IPS-NIHi11 (cell line): ENCODE measurements around the gene GSTK1.
"Not testable (repeated sequence)": the region's sequence is repeated elsewhere in the genome, so short reads cannot be mapped to it uniquely, and the experiment has no call there.

Experiments
- DNase-seq: peaks from one replicate; pipeline ENCODE4 v3.0.0; 2012; ENCODE audit warnings: mixed read lengths, low spot score

GSTK1 gene

DNA sequence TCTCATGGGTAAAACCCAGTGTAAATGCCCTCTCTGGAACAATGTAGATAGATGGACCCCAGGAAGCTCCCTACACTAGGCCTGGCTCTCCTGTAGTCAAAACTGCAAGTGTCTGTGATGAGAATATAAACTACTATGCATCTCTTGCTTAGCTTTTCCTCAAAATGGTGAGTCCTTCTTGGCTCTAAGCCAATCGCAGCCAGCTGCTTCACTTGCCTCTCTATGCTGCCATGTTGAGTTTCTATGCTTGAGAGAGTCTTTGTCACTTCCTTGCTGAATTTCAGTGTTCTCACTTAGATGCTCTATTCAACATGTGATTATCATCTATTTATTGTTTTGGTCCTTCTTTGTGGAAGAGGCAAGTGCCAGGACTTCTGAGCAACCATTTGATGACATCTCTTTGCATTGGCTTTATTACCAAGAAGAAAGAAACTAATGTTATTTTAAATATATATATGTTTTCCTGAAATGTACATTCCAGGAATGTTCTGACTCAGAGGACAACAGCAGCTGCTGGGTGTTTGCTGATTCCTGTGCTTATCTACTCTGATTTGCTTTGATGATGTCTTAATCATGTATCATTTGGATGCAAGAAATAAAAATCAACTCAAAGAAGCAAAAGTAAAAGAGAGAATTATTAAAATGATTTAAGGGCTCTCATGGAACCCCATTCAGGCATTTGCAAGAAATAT lies 24.8 kb upstream of the GSTK1 start:
- no peak for DNase-seq

DNA sequence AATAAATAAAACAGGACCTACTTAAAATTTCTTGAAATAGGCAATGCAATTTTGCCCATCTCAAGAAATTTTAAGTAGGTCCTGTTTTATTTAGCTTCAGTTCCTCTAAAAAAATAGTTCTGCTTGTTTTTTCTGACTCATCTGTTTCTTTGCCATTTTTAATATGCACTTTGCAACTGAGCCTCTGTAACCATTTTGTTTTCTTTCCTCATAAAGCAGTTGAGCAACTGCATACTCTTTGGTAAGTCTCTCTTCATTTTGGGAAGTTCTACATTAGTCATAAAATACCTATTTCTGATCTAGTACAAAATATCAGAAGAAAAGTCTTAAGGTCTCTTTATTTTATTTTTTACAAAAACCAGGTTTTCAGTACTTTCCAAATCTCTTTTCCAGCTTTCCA lies 23.4 kb upstream of the GSTK1 start:
- no peak for DNase-seq

DNA sequence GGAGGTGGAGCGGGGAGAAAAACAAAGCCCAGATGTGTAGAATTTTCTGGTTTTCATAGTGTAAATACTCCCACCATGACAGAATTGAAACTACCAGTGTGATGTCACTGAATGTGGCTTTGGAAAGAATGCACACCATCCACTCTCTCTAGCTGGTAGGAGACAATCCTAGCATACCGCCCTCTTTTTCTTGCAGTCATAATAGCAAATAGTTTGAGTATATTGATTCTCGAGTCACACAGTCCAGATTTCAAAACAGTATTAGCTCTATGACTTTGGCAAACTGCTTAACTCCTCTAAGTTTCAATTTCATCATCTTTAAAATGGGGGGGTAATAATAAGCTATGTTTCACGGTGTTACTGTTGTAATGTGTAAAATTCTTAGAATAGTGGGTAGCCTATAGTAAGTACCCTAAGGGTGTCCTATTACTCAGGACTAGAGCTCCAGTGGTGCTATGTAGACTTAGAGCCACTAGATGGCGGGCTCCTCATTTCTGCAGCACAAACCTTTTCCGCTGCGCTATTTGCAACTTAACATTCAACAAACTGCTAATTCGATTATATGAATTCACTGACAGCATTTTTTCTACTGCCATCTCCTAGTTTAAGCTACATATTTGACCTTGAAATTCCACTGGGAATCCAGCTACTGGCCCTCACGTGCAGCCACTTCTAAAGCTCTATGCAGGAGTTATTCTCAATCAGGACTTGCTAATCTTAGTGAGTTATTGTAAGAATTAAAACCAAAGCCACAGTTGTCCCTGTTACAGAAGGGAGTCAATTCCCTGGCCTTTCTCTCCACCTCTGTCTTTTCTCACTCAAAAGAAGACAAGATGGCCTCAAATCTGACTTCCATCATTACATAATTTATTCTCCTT lies 22.7 kb upstream of the GSTK1 start:
- peak; percentile 73 for DNase-seq

DNA sequence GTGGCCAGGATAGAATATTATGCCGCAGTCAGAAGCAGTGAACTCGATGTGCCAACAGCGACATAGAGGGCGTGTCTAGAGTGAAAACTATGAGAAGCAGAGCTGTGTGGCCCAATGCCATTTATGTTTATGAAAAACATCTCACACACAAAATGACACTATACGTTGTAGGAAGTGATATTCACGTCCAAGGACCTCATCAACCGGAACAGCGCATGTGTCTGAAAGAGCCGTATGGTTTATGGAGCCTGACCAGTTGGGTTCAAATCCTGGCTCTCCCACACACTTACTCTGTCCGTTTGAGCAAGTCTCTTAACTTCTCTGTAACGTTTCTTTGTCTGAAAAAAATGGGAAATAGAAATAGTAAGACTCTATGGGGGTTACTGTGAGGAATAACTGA lies 20.9 kb upstream of the GSTK1 start:
- DNase-seq = no peak

DNA sequence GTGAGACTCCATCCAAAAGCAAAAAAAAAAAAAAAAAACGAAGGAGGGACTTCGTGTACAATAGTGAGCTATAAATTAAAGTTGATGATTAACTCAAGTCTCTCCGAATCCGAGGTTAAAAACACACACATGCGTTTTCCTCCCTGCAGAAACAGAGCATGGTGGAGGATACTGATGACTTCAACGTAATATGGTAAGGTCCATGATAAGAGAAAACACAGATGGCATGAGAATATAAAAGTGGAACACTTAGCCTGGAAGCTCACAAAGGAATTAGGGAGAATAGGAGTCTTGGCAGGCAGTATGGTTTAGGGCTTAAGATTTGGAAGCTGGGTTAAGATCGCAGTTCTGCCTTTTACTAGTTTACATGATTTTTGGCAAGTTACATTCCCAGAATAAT lies 20.1 kb upstream of the GSTK1 start:
- no peak for DNase-seq

DNA sequence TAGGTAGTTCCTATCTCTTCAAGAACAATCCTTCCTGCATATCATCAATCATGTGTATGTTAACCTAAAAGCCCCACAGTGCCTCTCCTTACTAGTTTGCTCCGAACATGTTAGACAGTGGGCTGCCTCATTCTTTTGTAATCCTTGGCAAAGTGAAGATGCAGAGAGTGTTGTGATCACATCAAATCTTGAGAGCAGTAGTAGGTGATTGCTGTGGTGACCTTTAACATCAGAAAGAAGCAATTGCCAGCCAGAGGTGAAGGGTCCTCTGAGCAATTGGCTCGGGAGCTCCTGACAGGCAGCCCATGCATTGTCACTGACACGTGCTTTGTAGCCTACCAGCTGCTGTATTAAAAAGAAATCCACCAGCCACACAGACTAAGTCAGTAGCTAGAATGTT lies 19.6 kb upstream of the GSTK1 start:
- DNase-seq = no peak

DNA sequence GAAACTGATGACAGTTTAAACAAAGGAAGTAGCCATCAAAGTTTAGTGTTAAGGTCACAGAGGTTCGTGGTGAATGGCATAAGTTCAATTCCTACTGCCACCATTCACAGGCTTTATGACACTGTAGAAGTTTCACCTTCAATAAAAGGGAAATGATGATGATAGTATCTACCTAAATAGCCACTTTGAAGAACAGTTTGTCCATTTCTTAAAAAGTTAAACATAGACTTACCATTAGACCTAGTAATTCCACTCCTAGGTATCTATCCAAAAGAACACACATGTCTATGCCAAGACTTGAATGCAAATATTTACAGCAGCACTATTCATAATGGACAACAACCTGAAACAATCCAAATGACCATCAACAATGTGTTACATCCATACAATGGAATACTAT lies 18.9 kb upstream of the GSTK1 start:
- DNase-seq = no peak

DNA sequence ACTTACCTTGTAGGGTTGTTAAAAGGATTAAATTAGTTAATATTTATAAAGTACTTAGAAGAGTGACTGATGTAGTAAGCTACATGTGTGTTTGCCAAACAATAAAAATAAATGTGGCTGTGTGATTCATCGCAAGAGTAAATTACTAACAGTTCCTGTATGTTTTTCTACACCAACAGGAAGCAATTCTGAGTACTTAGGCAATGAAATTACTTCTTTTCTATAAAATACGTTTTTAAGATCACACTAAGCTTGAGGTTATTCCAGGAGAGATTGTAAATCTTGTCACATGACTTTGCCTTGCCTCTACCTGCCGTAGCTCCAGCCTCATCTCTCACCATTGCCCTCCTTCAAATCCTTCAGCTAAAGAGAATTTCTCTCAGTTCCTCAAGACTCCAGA lies 18.1 kb upstream of the GSTK1 start:
- no peak for DNase-seq

DNA sequence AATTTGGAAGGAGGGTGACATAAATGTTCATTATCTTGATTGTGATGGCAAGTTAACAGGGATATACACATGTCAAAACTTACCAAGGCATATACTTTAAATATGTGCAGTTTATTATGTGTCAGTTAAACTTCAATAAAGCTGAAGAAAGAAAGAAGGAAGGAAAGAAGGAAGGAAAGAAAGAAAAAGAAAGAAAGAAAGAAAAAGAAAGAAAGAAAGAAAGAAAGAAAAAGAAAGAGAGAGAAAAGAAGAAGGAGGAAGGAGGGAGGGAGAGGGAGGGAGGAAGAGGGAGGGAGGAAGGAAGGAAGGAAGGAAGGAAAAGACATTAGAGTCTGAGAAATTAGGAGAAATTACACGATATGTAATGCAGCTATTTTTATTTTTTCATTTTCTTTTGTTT lies 15.9 kb upstream of the GSTK1 start:
- no peak for DNase-seq

DNA sequence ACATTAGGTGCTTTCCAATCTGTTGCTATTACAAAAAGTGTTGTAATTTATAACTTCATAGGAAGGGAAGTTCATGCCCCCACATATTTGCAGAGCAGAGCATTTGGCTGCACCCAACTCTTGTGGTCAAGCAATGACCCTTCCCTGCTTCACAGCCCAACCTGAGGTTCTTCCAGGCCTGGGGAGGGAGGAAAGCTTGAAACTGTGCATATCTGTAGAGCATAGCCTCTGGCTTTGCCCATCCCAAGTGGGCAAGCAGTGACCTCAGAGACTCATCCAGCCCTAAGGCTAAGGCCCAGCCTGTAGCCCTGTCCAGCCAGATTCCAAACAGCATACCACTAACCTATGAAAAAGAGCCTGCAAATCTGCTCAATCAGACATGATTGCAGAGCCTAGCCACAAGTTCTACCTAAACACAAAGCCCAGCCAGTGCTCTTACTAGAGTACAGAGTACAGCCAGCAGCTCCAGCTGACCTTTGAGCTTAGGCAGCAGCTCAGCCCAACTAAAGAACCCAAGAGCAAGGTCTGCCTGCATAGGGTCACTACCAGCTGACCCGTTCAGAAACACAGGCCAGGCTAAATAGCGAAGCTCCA lies 14.4 kb upstream of the GSTK1 start:
- DNase-seq = no peak

DNA sequence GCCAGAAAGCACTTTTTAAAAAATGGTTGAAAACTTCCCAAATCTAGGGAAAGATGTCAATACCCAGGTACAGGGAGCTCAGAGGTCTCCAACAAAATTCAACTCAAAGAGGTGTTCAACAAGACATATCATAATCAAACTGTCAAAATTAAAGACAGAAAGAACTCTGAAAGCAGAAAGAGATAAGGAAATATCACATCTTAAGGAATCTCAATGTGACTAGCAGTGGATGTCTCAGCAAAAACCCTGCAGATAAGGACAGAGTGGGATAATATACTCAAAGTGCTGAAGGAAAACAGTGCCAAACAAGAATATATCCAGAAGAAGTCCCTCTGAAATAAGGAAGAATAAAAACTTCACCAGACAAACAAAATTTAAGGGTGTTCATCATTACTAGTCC lies 13.0 kb upstream of the GSTK1 start:
- DNase-seq = no peak

DNA sequence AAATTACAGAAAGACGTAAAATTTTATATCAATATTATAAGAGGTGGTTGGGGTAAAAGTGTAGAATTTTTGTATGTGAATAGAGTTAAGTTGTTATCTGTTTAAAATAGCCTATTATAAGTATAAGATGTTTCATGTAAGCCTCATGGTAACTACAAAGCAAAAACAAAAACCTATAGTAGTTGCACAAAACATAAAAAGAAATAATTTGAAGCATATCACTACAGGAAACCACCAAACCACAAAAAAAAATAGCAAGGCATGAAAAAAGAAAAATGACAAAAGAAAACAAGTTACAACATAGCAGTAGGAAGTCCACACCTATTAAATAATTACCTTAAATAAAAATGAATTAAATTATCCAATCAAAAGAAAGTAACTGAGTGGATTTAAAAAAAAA lies 12.4 kb upstream of the GSTK1 start:
- DNase-seq = no peak

DNA sequence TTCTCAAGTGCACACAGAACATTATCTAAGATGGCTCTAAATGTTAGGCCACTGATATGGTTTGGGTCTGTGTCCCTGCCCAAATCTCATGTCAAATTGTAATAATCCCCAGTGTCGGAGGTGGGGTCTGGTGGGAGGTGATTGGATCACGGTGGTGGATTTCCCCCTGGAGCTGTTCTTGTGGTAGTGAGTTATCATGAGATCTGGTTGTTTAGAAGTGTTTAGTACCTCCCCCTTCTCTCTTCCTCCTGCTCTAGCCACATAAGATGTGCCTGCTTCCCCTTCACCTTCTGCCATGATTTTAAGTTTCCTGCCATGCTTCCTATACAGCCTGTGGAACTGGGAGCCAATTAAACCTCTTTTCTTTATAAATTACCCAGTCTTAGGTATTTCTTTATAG lies 11.2 kb upstream of the GSTK1 start:
- DNase-seq = no peak

DNA sequence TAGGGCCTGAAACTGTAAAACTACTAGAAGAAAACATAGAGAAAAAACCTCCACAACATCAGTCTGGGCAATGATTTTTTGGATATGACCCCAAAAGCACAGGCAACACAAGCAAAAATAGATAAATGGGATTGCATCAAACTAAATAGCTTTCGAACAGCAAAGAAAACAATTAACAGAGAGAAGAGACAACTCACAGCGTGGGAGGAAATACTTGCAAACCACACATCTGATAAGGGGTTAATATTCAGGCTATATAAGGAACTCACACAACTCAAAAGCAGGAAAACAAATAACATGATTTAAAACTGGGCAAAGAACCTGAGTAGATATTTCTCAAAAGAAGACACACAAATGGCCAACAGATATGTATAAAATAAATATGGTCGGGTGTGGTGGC lies 7.7 kb upstream of the GSTK1 start:
- no peak for DNase-seq

DNA sequence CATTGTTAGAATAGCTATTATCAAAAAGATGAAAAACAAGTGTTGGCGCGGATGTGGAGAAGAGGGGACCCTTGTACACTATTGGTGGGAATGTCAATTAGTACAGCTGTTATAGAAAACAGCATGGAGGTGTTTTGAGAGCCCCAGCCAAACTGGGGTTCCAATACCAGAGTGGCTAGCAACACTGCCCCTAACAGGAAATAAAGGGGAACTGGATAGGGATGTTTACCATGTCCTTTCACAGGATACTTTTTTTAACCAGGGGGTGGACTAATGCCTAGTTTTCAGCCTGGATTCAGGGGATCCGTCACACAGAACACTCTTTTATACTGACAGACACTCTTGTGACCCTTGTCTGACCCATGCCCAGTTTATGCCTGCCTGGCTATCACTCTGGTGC lies 6.9 kb upstream of the GSTK1 start:
- peak; percentile 39 for DNase-seq

DNA sequence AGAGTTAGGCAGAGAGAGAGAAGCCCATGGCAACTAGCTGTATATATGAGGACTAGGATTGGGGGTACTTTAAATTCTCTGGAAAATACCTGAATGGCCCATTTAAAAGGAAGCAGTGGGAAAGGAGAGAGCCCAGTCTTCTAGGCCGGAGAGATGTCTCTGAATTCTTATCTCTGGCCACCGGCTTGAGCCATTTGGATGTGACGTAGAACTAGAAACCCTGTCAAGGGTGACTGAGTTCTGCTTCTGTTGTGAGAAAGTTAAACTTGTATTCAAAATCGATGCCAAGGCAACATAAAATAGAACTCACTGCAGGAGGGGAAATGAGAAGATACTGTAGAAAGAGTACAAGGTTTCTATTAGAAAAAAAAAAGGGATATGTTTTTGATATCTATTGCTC lies 6.3 kb upstream of the GSTK1 start:
- no peak for DNase-seq

DNA sequence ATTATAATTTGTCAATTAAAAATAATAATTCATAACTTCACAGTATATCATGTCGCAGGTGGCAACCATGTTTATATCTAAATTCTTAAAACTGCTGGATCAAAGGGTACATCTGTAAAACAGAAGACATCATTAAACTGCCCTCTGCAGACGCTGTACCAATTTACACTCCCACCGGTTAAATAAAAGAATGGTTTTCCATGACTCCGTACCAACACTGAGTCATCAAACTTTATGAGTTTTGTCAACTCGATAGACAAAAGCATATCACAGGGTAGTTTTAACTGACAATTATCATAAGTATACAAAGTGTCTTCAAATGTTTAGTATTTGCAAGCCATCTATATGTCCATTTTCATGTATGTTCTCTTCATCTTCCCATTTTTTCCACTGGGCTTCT lies 5.7 kb upstream of the GSTK1 start:
- no peak for DNase-seq

DNA sequence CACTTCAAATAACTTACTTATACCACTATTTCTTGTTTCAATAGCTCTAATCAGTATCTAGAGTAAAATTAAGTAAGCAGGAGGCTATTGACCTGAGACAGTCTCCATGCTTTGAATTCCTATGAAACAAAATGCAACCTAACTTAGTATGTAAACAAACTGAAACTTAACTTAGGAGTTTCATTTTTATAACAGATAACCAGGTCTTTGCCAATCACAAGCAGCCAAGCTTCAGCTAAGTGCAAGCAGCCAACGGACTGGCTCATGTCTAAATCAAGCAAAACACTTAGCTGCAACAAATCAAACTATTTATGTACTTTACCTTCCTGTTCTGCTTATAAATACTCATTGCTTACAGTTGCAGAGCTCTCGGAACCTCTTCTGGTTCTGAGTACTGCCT lies 4.4 kb upstream of the GSTK1 start:
- no peak for DNase-seq

DNA sequence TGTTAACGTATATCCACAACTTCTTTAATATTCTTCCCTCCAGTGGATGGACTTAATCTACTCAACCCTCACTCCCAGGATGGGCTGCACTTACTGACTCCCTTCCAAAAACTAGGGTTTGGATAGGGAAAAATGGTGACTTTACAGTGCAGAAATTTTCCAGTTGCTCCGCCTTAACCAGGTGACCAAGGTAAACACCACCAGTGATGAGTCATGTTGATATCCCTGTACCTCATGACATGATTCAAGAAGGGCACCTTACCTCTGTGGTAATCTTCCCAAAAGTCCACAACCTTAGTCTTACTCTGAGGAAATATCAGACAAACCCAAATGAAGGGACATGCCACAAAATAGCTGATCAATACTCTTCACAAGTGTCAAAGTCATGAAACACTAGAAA lies 3.5 kb upstream of the GSTK1 start:
- DNase-seq = no peak

DNA sequence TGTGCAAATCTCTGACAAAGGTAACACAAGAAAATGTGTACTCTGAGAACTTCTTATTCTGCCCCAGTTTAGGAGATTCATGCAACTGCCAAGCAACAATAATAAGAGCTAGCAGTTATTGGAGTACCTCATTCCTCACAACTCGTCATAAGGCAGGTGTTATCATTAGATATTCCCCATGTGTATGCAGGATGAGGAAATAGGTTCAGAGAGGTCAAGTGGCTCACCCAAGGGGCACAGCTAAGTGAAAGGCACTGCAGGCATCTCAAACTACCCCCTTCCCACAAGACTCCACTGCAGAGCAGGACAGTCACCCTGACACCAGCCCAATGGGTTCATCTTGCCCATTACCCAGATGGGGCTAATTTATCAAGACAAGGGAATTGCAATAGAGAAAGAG lies 1.3 kb upstream of the GSTK1 start:
- no peak for DNase-seq

DNA sequence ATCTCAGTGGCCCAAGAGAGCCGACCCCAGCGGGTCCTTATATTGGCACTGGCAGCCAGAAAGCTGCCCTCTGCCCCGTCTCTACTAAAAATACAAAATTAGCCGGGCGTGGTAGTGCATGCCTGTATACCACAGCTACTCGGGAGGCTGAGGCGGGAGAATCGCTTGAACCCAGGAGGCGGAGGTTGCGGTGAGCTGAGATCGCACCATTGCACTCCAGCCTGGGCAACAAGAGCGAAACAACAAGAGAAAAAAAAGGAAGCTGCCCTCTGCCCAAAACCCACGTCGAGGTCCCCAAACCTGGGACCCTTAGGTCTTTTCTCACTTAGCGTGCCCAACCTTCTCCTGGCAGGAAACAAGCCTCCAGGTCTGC lies 941 bp downstream of the GSTK1 start:
- DNase-seq = not testable (repeated sequence)

DNA sequence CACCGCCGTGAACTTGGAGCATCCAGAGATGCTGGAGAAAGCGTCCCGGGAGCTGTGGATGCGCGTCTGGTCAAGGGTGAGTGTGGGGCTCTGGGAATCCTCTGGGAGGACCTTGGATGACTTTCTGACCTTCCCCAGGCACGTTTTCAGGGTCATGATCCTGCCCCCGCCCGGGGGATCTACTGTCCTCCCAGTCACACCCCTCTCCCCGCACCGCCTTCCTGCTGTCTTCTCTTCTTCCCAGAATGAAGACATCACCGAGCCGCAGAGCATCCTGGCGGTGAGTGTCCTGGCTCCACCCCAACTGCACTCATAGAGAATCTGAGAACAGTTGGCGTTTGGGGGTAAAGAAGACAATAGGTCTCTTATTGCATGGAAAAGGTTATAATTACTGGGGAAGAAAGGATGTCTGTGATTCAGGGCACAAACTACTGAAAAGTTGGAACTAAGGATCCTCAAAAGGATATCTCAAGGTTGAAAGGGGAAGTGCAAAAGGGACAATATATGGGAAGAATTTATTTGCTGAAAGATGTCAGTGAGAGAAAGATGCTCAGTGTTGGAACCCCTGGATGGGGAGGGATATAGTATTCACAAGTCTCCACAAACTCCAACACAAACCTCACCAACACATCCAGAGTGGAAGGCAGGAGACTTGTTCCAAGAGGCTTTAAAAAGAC lies 1.9 kb downstream of the GSTK1 start:
- DNase-seq = no peak

DNA sequence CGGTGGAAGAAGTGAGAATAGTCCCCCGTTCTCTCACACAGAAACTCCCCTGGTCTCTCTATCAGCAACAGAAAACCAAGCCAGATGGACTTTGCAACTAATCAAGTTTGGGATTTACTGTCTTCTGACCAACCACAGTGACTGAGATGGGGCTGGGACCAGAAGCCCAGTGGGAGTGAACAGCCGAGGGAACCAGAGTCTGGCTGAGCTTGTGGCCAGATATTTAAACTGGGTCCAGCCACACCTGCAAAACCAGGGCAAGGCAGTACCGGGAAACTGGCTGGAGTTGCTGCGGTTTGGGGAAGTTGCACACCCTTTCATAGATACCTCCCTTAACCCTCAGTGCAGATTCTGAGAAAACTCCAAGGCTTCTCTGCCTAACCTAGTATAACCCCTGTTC lies 6.0 kb downstream of the GSTK1 start:
- DNase-seq = no peak
